Transverse colon (tissue), 4 donors: ENCODE data around the gene RABGAP1. TPM values are rescaled to one million over a fixed set of nuclear protein-coding genes. Genes with fewer than 3 reads are reported as not detected.

Source experiments
- DNase-seq: peaks from one replicate; pipeline ENCODE4 v3.0.0-alpha.2; 2019
- H3K27ac ChIP-seq, 4 donors: fragments of 200-600 bp; sonication (generic); 2 replicates each; pipeline ENCODE4 v1.5.1; 2016 to 2018; ENCODE audit warnings: inconsistent platforms in 4 of 4
- H3K27me3 ChIP-seq: fragments of 200-600 bp; sonication (generic); 2 replicates; pipeline ENCODE4 v1.5.1; 2017; ENCODE audit warnings: inconsistent platforms
- H3K36me3 ChIP-seq, 4 donors: fragments of 200-600 bp; sonication (generic); 2 replicates each; pipeline ENCODE4 v1.5.1; 2017 to 2019; ENCODE audit warnings: inconsistent platforms in 4 of 4
- H3K4me1 ChIP-seq, 4 donors: fragments of 200-600 bp; sonication (generic); 2 replicates each; pipeline ENCODE4 v1.5.1; 2017 to 2020; ENCODE audit warnings: inconsistent platforms in 4 of 4
- H3K4me3 ChIP-seq, 4 donors: fragments of 200-600 bp; sonication (generic); 1 replicate in 1 of 4; 2 replicates in 3 of 4; pipeline versions ENCODE4 v1.5.1 to v1.6.1; 2017 to 2019; ENCODE audit warnings: inconsistent platforms in 4 of 4
- H3K9me3 ChIP-seq, 2 donors: fragments of 200-600 bp; sonication (generic); 2 replicates each; pipeline ENCODE4 v1.5.1; 2017 to 2019; ENCODE audit warnings: inconsistent platforms in 2 of 2
- CTCF ChIP-seq, 5 experiments: fragments of 200-600 bp in 3 of 5; fragments of 450-650 bp in 2 of 5; sonication (generic) in 3 of 5; IDR thresholded peaks; 1 replicate in 2 of 5; 2 replicates in 3 of 5; pipeline ENCODE4 v1.5.1; 2016 to 2017; ENCODE audit warnings: antibody characterized with exemption in 5 of 5, inconsistent platforms in 3 of 5, mild to moderate bottlenecking in 2 of 5, moderate library complexity in 1 of 5
- EP300 ChIP-seq: sonication (generic); formaldehyde crosslinking; IDR thresholded peaks from one replicate; pipeline ENCODE4 v1.6.1; 2017; ENCODE audit warnings: antibody characterized with exemption, low read depth
- POLR2A ChIP-seq: fragments of 450-650 bp; IDR thresholded peaks from one replicate; pipeline ENCODE4 v1.6.1; 2016; ENCODE audit warnings: antibody characterized with exemption, mild to moderate bottlenecking, moderate library complexity
- POLR2AphosphoS5 ChIP-seq, 3 donors: sonication (generic); formaldehyde crosslinking; IDR thresholded peaks; one replicate each; pipeline ENCODE4 v1.6.1; 2016; ENCODE audit warnings: antibody characterized with exemption in 3 of 3
- WGBS, 2 donors: methylation state at CpG; one replicate each; pipeline ENCODE4 v1.1.5; 2018; ENCODE audit warnings: low coverage in 1 of 2; 5-methylcytosine and 5-hydroxymethylcytosine counted together
- in situ Hi-C, 4 donors: fragments of 200-750 bp; cut with MboI; loops; one replicate each; pipeline versions ENCODE4 v1.15.0 to v1.15.1; 2017; ENCODE audit warnings: low sequenced_read_pairs in 3 of 4, low pct_ligation_motif_present in 1 of 4, low pct_unique_long_range_greater_than_20kb in 1 of 4
- intact Hi-C: fragments of 100-400 bp; cut with DNase I; formaldehyde crosslinking; loops from one replicate; pipeline ENCODE4 v1.15.1; 2023; ENCODE audit warnings: low total_unique reads
- total RNA-seq, 4 donors: library from RNA; depleted of rRNA; stranded (reverse); fragments of >200 nt; gene quantifications; one replicate each; pipeline ENCODE4 v1.1.0, GENCODE V29; 2016

RABGAP1 gene
- total RNA-seq, 4 donors from 2014 or later, result 56.1 to 114 (median 88.9) TPM

GRCh38 chr9:123090198-123090896 lies 149.5 kb downstream of the RABGAP1 start:
- H3K27me3 ChIP-seq, result no peaks in the 10 kb centered on the region
- intact Hi-C loops (no loop called here), in situ Hi-C loops (no loop called here)
- DNase-seq, result no peak
- H3K9me3 ChIP-seq, result no peaks in the 10 kb centered on the region
- TF ChIP-seq POLR2A (no peak), CTCF (IDR thresholded peaks at IDR 0.05) (no peak), POLR2AphosphoS5 (IDR thresholded peaks at IDR 0.05) (no peak), EP300 (no peak)
- H3K36me3 ChIP-seq, result peaks cover 0 to 41% (median 17%) of the 10 kb centered on the region in 4 donors
- H3K27ac ChIP-seq, result no peak overlapping the region
- H3K4me3 ChIP-seq, result no peak overlapping the region
- 83 to 87% methylated on average over 8 of the region's 8 CpGs for WGBS, 2 donors
- peaks cover 0 to 4% (median 0%) of the 10 kb centered on the region in 4 donors for H3K4me1 ChIP-seq

GRCh38 chr9:123090956-123091355 lies 150.1 kb downstream of the RABGAP1 start:
- DNase-seq, result no peak
- no peaks in the 10 kb centered on the region for H3K27me3 ChIP-seq
- H3K27ac ChIP-seq, result no peak overlapping the region
- H3K4me1 ChIP-seq, result peaks cover 0 to 4% (median 0%) of the 10 kb centered on the region in 4 donors
- no peak overlapping the region for H3K4me3 ChIP-seq
- peaks cover 0 to 45% (median 20%) of the 10 kb centered on the region in 4 donors for H3K36me3 ChIP-seq
- 84 to 89% methylated on average over 1 to 2 of the region's 2 CpGs for WGBS, 2 donors
- TF ChIP-seq POLR2A, result no peak
- TF ChIP-seq CTCF (IDR thresholded peaks at IDR 0.05), result no peak
- no peak for TF ChIP-seq POLR2AphosphoS5 (IDR thresholded peaks at IDR 0.05)
- TF ChIP-seq EP300, result no peak
- in situ Hi-C loops, result no loop called here
- H3K9me3 ChIP-seq, result no peaks in the 10 kb centered on the region
- intact Hi-C loops, result no loop called here

GRCh38 chr9:123091459-123091858 lies 150.6 kb downstream of the RABGAP1 start:
- intact Hi-C loops, result no loop called here

GRCh38 chr9:123093141-123093540 lies 152.3 kb downstream of the RABGAP1 start:
- H3K27ac ChIP-seq, result no peak overlapping the region
- DNase-seq, result no peak
- in situ Hi-C loops, result no loop called here
- no peaks in the 10 kb centered on the region for H3K9me3 ChIP-seq
- TF ChIP-seq CTCF (IDR thresholded peaks at IDR 0.05), result no peak
- TF ChIP-seq POLR2A, result no peak
- TF ChIP-seq EP300, result no peak
- TF ChIP-seq POLR2AphosphoS5 (IDR thresholded peaks at IDR 0.05), result no peak
- H3K4me1 ChIP-seq, result peaks cover 0 to 4% (median 0%) of the 10 kb centered on the region in 4 donors
- H3K36me3 ChIP-seq, result peaks cover 0 to 62% (median 30%) of the 10 kb centered on the region in 4 donors
- intact Hi-C loops, result no loop called here
- no peak overlapping the region for H3K4me3 ChIP-seq
- no peaks in the 10 kb centered on the region for H3K27me3 ChIP-seq
- WGBS, 2 donors, result 83 to 100% methylated on average over 2 to 3 of the region's 3 CpGs

More at GRCh38 chr9:123091459-123091858, 150.6 kb downstream of the RABGAP1 start:
- Histone ChIP-seq H3K4me3 (no peak overlapping the region), H3K27me3 (no peaks in the 10 kb centered on the region), H3K4me1 (peaks cover 0 to 4% (median 0%) of the 10 kb centered on the region in 4 donors), H3K9me3 (no peaks in the 10 kb centered on the region), H3K36me3 (peaks cover 0 to 50% (median 23%) of the 10 kb centered on the region in 4 donors), H3K27ac (no peak overlapping the region)
- no peak for TF ChIP-seq EP300
- DNase-seq, result no peak
- 67 to 81% methylated on average over 1 to 2 of the region's 2 CpGs for WGBS, 2 donors
- in situ Hi-C loops, result no loop called here
